H9 (cell line): ENCODE measurements around the gene KCNH1. TPM values are rescaled to one million over a fixed set of nuclear protein-coding genes. Genes with fewer than 3 reads are reported as not detected.
A peak's percentile ranks its signal among the peaks of the same experiment; 100 is the strongest.

Experiments used
- DNase-seq: peaks from one replicate; pipeline ENCODE4 v3.0.0-alpha.2; 2017
- H2AFZ ChIP-seq: one replicate; pipeline ENCODE4 v1.6.1; 2013; ENCODE audit warnings: mild to moderate bottlenecking, low read length, control low read depth, moderate library complexity
- H2AK5ac ChIP-seq: 2 replicates; pipeline ENCODE4 v1.6.1; 2013; ENCODE audit warnings: low read length, control low read depth, mixed read lengths; ENCODE audit not compliant: insufficient read length
- H2BK120ac ChIP-seq: one replicate; pipeline ENCODE4 v1.6.1; 2013; ENCODE audit warnings: low read depth, mild to moderate bottlenecking, low read length, control low read depth, inconsistent platforms; ENCODE audit not compliant: poor library complexity, severe bottlenecking
- H2BK12ac ChIP-seq: 2 replicates; pipeline ENCODE4 v1.6.1; 2013; ENCODE audit warnings: low read length, control low read depth, mixed read lengths, low read depth; ENCODE audit not compliant: insufficient read length
- H2BK15ac ChIP-seq: 2 replicates; pipeline ENCODE4 v1.6.1; 2013; ENCODE audit warnings: low read depth, low read length, control low read depth
- H2BK20ac ChIP-seq: one replicate; pipeline ENCODE4 v1.6.1; 2013; ENCODE audit warnings: low read depth, mild to moderate bottlenecking, low read length, control low read depth, inconsistent platforms; ENCODE audit not compliant: poor library complexity, severe bottlenecking
- H2BK5ac ChIP-seq: 2 replicates; pipeline ENCODE4 v1.6.1; 2013; ENCODE audit warnings: low read length, control low read depth, mixed read lengths; ENCODE audit not compliant: insufficient read length
- H3K14ac ChIP-seq: 2 replicates; pipeline ENCODE4 v1.6.1; 2013; ENCODE audit warnings: low read length, control low read depth; ENCODE audit not compliant: insufficient read depth
- H3K18ac ChIP-seq: 2 replicates; pipeline ENCODE4 v1.6.1; 2013; ENCODE audit warnings: low read depth, mild to moderate bottlenecking, mixed read lengths, low read length, control low read depth; ENCODE audit not compliant: insufficient read length
- H3K23ac ChIP-seq: 2 replicates; pipeline ENCODE4 v1.6.1; 2013; ENCODE audit warnings: low read length, control low read depth, mixed read lengths, low read depth; ENCODE audit not compliant: insufficient read length
- H3K23me2 ChIP-seq: 2 replicates; pipeline ENCODE4 v1.6.1; 2013; ENCODE audit warnings: low read depth, mild to moderate bottlenecking, mixed read lengths, low read length, control low read depth; ENCODE audit not compliant: insufficient read length, poor library complexity, severe bottlenecking
- H3K27ac ChIP-seq: 2 replicates; pipeline ENCODE4 v1.5.1; 2013; ENCODE audit warnings: low read length, control low read depth, mixed read lengths, low read depth; ENCODE audit not compliant: insufficient read length
- H3K27me3 ChIP-seq: 2 replicates; pipeline ENCODE4 v1.6.1; 2013; ENCODE audit warnings: low read length, control low read depth, inconsistent platforms; ENCODE audit not compliant: insufficient read depth
- H3K4ac ChIP-seq: 2 replicates; pipeline ENCODE4 v1.6.1; 2013; ENCODE audit warnings: low read depth, mild to moderate bottlenecking, control low read depth, inconsistent platforms, low read length, moderate library complexity
- H3K4me1 ChIP-seq: 2 replicates; pipeline ENCODE4 v1.6.1; 2013; ENCODE audit warnings: low read length, control low read depth, inconsistent platforms; ENCODE audit not compliant: insufficient read depth
- H3K4me2 ChIP-seq: 2 replicates; pipeline ENCODE4 v1.6.1; 2013; ENCODE audit warnings: low read length, control low read depth, mixed read lengths; ENCODE audit not compliant: insufficient read length, insufficient read depth
- H3K56ac ChIP-seq: 2 replicates; pipeline ENCODE4 v1.6.1; 2013; ENCODE audit warnings: low read depth, mild to moderate bottlenecking, mixed read lengths, low read length, control low read depth; ENCODE audit not compliant: insufficient read length
- H3K79me1 ChIP-seq: 2 replicates; pipeline ENCODE4 v1.6.1; 2013; ENCODE audit warnings: low read depth, mild to moderate bottlenecking, moderate library complexity, low read length, control low read depth, inconsistent platforms; ENCODE audit not compliant: insufficient read depth, poor library complexity, severe bottlenecking
- H3K79me2 ChIP-seq: 2 replicates; pipeline ENCODE4 v1.6.1; 2013; ENCODE audit warnings: low read length, control low read depth, inconsistent platforms; ENCODE audit not compliant: insufficient read depth
- H3K9ac ChIP-seq: 2 replicates; pipeline ENCODE4 v1.6.1; 2013; ENCODE audit warnings: low read length, control low read depth, mixed read lengths; ENCODE audit not compliant: insufficient read length; ENCODE audit errors: extremely low read depth
- H3K9me3 ChIP-seq: one replicate; pipeline ENCODE4 v1.6.1; 2013; ENCODE audit warnings: low read depth, low read length, inconsistent platforms; ENCODE audit not compliant: control insufficient read depth
- H3T11ph ChIP-seq: one replicate; pipeline ENCODE4 v1.6.1; 2013; ENCODE audit warnings: mild to moderate bottlenecking, low read length, control low read depth, inconsistent platforms
- H4K20me1 ChIP-seq: one replicate; pipeline ENCODE4 v1.6.1; 2013; ENCODE audit not compliant: control insufficient read depth, insufficient read length, insufficient read depth
- H4K5ac ChIP-seq: 2 replicates; pipeline ENCODE4 v1.6.1; 2013; ENCODE audit warnings: low read depth, mild to moderate bottlenecking, mixed read lengths, low read length, control low read depth; ENCODE audit not compliant: insufficient read length
- H4K8ac ChIP-seq: replicated peaks from 2 replicates; pipeline ENCODE4 v1.6.1; 2013; ENCODE audit warnings: low read length, control low read depth, mixed read lengths, low read depth; ENCODE audit not compliant: insufficient read length
- H4K91ac ChIP-seq: 2 replicates; pipeline ENCODE4 v1.6.1; 2013; ENCODE audit warnings: low read depth, mild to moderate bottlenecking, moderate library complexity, mixed read lengths, low read length, control low read depth; ENCODE audit not compliant: insufficient read length
- H3K27ac Mint-ChIP-seq, 3 experiments: 2 replicates in 2 of 3; 3 replicates in 1 of 3; pipeline ENCODE4 v1.8.0; 2020 to 2021; ENCODE audit warnings: mixed read lengths in 3 of 3, mild to moderate bottlenecking in 1 of 3, moderate library complexity in 1 of 3
- H3K27me3 Mint-ChIP-seq: 2 replicates; pipeline ENCODE4 v1.8.0; 2021; ENCODE audit warnings: low read depth, mild to moderate bottlenecking, moderate library complexity, mixed read lengths
- H3K36me3 Mint-ChIP-seq, 3 experiments: 2 replicates in 2 of 3; 3 replicates in 1 of 3; pipeline ENCODE4 v1.8.0; 2020 to 2021; ENCODE audit warnings: low read depth in 3 of 3, mixed read lengths in 3 of 3; ENCODE audit not compliant: insufficient read depth in 1 of 3
- H3K4me1 Mint-ChIP-seq, 2 experiments: 2 replicates each; pipeline ENCODE4 v1.8.0; 2020; ENCODE audit warnings: mixed read lengths in 2 of 2
- H3K4me3 Mint-ChIP-seq, 2 experiments: 2 replicates in 1 of 2; 3 replicates in 1 of 2; pipeline ENCODE4 v1.8.0; 2020 to 2021; ENCODE audit warnings: mild to moderate bottlenecking in 2 of 2, mixed read lengths in 2 of 2, moderate library complexity in 1 of 2
- H3K9me3 Mint-ChIP-seq, 2 experiments: 2 replicates in 1 of 2; 3 replicates in 1 of 2; pipeline ENCODE4 v1.8.0; 2020; ENCODE audit warnings: mild to moderate bottlenecking in 2 of 2, mixed read lengths in 2 of 2, moderate library complexity in 1 of 2
- WGBS: extraction: QIAGEN DNeasy Blood & Tissue Kit; methylation state at CpG from one replicate; pipeline ENCODE4 v1.1.7; 2013; ENCODE audit warnings: missing lambda C conversion rate, low lambda C conversion rate, mixed read lengths; ENCODE audit not compliant: insufficient read length; ENCODE audit errors: extremely low coverage; 5-methylcytosine and 5-hydroxymethylcytosine counted together
- total RNA-seq: library from RNA; stranded (reverse); gene quantifications from 2 replicates; pipeline ENCODE4 v1.2.1, GENCODE V29; 2021
- TF ChIP-seq, protein P1 (sequence below): fragments of 200-600 bp; sonication (generic); conservative IDR thresholded peaks from 3 replicates; pipeline ENCODE4 v1.8.0; 2021; ENCODE audit warnings: antibody characterized with exemption, mild to moderate bottlenecking

Gene KCNH1
- total RNA-seq, 1 experiment from 2014 or later, result 0.11 TPM

DNA sequence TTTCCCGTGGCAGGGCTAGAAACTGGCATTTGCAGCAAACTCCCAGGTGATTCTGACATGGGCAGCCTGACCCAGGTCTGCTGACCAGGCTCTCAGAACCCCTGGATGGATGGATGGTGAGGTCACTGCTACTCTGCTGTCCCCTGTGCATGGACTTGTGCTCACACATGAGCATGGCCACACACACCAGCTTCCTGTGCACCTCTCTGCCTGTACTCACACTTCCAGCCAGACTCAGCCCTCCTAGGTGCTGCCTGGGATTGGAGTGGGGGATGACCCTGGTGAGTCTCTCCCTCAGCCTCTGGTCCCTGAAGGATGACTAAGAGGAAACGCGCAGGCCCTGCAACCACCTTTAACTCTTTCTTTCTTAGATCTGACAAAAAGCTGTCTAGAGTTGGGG, 444.1 kb downstream of the KCNH1 start:
- Histone ChIP-seq H3K23ac (no peak overlapping the region), H2BK20ac (no peak overlapping the region), H3K23me2 (no peaks in the 10 kb centered on the region), H4K91ac (no peak overlapping the region), H3K79me1 (no peaks in the 10 kb centered on the region), H2BK15ac (no peak overlapping the region), H2AK5ac (no peak overlapping the region), H4K8ac (no peak overlapping the region), H3K27me3 (no peaks in the 10 kb centered on the region), H3K4me1 (no peaks in the 10 kb centered on the region), H2BK120ac (no peak overlapping the region), H3K9me3 (no peaks in the 10 kb centered on the region), H2BK5ac (no peak overlapping the region), H3K9ac (no peak overlapping the region), H3K79me2 (no peaks in the 10 kb centered on the region), H3K18ac (no peak overlapping the region), H3K27ac (no peak overlapping the region), H2AFZ (no peak overlapping the region), H4K20me1 (no peaks in the 10 kb centered on the region), H3K14ac (no peak overlapping the region; the same call in 1 of the 2 replicates), H3K4ac (no peak overlapping the region), H3K4me2 (no peak overlapping the region), H2BK12ac (no peak overlapping the region), H3T11ph (no peak overlapping the region), H3K56ac (no peak overlapping the region), H4K5ac (no peak overlapping the region)
- 0 out of 7 replicates have a peak overlapping the region, but pooled peaks of 1 of the 3 experiments have one; percentile 34 for H3K27ac Mint-ChIP-seq
- DNase-seq, result no peak
- no peak overlapping the region for H3K4me3 Mint-ChIP-seq
- TF ChIP-seq, protein P1, sequence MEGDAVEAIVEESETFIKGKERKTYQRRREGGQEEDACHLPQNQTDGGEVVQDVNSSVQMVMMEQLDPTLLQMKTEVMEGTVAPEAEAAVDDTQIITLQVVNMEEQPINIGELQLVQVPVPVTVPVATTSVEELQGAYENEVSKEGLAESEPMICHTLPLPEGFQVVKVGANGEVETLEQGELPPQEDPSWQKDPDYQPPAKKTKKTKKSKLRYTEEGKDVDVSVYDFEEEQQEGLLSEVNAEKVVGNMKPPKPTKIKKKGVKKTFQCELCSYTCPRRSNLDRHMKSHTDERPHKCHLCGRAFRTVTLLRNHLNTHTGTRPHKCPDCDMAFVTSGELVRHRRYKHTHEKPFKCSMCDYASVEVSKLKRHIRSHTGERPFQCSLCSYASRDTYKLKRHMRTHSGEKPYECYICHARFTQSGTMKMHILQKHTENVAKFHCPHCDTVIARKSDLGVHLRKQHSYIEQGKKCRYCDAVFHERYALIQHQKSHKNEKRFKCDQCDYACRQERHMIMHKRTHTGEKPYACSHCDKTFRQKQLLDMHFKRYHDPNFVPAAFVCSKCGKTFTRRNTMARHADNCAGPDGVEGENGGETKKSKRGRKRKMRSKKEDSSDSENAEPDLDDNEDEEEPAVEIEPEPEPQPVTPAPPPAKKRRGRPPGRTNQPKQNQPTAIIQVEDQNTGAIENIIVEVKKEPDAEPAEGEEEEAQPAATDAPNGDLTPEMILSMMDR, result no peak
- no CpG with 5 or more reads among the region's 3 CpGs for WGBS
- H3K36me3 Mint-ChIP-seq, result no peaks in the 10 kb centered on the region
- H3K9me3 Mint-ChIP-seq, result no peaks in the 10 kb centered on the region
- H3K4me1 Mint-ChIP-seq, result no peaks in the 10 kb centered on the region
- H3K27me3 Mint-ChIP-seq, result no peaks in the 10 kb centered on the region
